Mesodermal cell (in vitro differentiated cells): Measurements from ENCODE around the gene NDST3.

Source experiments
- H3K27ac ChIP-seq: 2 replicates; pipeline ENCODE4 v1.7.0; 2013; ENCODE audit warnings: mild to moderate bottlenecking, low read depth, low read length, moderate library complexity; ENCODE audit not compliant: severe bottlenecking
- H3K36me3 ChIP-seq: 2 replicates; pipeline ENCODE4 v1.7.1; 2013; ENCODE audit warnings: mild to moderate bottlenecking, low read length, moderate library complexity; ENCODE audit not compliant: control insufficient read depth, insufficient read depth
- H3K4me1 ChIP-seq: one replicate; pipeline ENCODE4 v1.7.1; 2013; ENCODE audit warnings: mild to moderate bottlenecking, low read length; ENCODE audit not compliant: insufficient read depth, control insufficient read depth, poor library complexity, severe bottlenecking
- H3K4me3 ChIP-seq: 2 replicates; pipeline ENCODE4 v1.7.0; 2013; ENCODE audit warnings: low read length, control low read depth, mild to moderate bottlenecking; ENCODE audit not compliant: insufficient read depth, poor library complexity, severe bottlenecking; ENCODE audit errors: extremely low read depth
- H3K9me3 ChIP-seq: 2 replicates; pipeline ENCODE4 v1.7.1; 2013; ENCODE audit warnings: mild to moderate bottlenecking, low read length, moderate library complexity; ENCODE audit not compliant: control insufficient read depth
- WGBS, 2 experiments: methylation state at CpG; one replicate each; pipeline ENCODE4 v1.1.5; 2013; ENCODE audit warnings: missing lambda C conversion rate in 2 of 2; ENCODE audit not compliant: insufficient coverage in 2 of 2; 5-methylcytosine and 5-hydroxymethylcytosine counted together

Gene NDST3

DNA sequence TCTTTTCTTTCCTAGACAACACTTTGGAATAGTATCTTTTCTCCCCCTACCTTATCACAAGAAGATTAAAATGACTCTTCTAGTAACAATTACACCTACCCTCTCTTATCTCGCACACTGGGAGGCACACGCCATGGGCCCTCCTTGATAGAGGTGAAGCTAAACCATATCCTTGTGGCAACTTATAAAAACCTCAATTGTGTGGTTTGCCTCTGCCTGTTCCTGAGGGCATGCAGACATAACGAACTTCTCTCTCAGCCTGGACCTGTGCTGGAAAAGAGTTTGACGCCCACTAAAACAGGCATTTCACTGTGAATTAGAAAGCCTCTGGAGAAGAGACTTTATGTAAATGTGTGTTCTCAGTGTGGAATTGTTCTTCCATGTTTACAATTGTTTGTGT lies 141.2 kb downstream of the NDST3 start:
- no peak overlapping the region for H3K27ac ChIP-seq
- no peaks in the 10 kb centered on the region for H3K36me3 ChIP-seq
- no peak overlapping the region for H3K4me3 ChIP-seq
- no peaks in the 10 kb centered on the region for H3K4me1 ChIP-seq
- 100% methylated on average over 1 of the region's 4 CpGs; no CpG with 5 or more reads in 1 of the 2 experiments for WGBS, 2 experiments
- H3K9me3 ChIP-seq: no peaks in the 10 kb centered on the region

DNA sequence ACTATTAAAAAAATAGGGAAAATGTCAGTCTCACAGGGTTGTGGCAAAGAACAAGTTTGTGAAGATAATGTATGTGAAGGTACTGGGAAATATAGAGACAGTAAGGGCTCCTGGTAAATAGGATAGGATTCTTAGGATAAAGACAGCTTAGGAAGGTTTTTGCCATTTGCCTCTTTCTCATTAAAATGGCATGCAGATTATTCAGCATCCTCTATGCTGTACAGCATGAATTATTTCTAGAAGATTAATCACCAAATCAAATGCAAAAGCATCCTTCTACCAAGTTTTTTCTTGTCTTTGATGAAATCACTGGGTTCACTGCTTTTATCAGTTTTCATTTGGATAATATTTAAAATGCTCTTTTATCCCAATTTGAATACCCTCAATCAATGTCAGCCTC lies 142.8 kb downstream of the NDST3 start:
- no peak overlapping the region for H3K27ac ChIP-seq
- H3K36me3 ChIP-seq: no peaks in the 10 kb centered on the region
- no peak overlapping the region for H3K4me3 ChIP-seq
- H3K9me3 ChIP-seq: no peaks in the 10 kb centered on the region
- H3K4me1 ChIP-seq: no peaks in the 10 kb centered on the region

DNA sequence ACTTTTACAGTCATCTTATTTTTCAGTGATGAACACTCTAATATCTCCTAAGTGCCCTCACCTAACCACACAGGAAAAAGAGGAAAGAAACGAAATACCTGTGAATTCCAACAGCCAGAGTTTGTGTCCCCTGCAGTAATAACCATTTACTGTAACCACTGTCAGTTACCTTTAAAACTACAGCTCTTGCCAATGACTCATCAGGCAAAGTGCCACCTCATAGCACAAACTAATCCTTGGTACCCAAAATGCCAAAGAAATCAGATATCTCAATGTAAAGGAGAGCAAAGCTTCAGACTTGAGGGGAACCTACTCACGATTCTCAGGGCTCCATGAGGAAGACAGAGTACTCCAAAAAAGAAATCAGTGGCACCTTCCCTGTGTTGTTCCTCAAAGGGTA lies 146.5 kb downstream of the NDST3 start:
- WGBS, 2 experiments: 60 to 80% methylated on average over 1 to 2 of the region's 2 CpGs
- Histone ChIP-seq H3K4me3 (no peak overlapping the region), H3K27ac (no peak overlapping the region), H3K4me1 (no peaks in the 10 kb centered on the region), H3K36me3 (no peaks in the 10 kb centered on the region), H3K9me3 (no peaks in the 10 kb centered on the region)

DNA sequence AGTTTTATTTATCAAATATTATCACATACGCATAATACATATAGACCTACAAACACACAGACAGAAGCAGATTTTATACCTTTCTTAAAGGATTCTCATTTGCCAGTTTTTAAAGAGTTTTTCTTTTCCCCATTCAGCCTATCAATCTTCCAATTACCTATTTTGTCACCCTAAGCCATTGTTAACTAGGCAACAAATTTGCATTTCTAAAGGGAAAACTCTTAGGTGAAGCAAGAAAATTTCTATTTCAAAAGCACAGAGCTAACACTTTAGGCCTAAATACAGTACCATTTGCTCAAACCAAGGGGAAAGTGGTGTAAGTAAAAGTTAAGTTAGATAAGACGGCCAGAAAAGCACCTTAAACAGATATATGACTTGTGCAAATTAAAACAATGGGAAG lies 156.6 kb downstream of the NDST3 start:
- WGBS, 2 experiments: 100% methylated on average over 1 of the region's 2 CpGs
- Histone ChIP-seq H3K27ac (no peak overlapping the region), H3K9me3 (no peaks in the 10 kb centered on the region), H3K4me3 (no peak overlapping the region), H3K36me3 (no peaks in the 10 kb centered on the region), H3K4me1 (no peaks in the 10 kb centered on the region)

DNA sequence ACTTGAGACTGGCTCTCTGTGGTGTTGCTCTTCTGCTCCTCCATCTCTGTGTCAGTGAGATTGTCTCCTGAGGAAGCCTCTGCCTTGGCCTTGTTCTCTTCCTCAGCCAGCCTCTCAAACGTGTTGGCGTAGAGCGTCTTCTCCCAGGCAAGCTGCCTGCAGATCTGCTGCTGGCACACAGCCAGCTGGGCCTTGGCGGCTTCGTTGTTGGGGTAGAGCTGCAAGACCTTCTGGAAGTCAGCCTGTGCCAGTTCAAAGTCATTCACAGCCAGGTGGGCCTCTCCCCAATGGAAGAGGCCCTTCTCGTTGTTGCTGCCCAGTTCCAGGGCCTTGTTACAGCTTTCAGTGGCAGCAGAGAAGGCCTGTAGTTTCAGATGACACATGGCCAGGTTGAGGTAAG lies 159.1 kb downstream of the NDST3 start:
- no peaks in the 10 kb centered on the region for H3K36me3 ChIP-seq
- H3K4me3 ChIP-seq: no peak overlapping the region
- WGBS, 2 experiments: 94 to 96% methylated on average over 6 of the region's 6 CpGs
- H3K4me1 ChIP-seq: no peaks in the 10 kb centered on the region
- no peaks in the 10 kb centered on the region for H3K9me3 ChIP-seq
- no peak overlapping the region for H3K27ac ChIP-seq

DNA sequence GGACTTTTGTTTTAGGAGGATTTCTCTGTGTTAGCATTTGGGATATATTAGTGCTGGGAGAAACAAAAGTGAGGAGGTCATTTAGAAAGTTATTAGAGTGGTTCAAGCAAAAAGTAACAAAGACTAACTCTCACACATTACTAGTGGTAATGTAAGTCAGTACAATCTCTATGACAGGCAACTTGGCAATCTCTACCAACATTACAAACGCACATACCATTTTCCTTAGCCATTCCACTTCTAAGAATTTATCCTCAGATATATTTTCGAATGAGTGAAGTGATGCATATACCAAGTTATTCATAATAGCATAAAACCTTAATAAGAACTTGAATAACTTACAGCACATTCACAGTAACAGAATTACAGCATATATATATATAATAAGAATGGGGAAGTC lies 172.3 kb downstream of the NDST3 start:
- H3K4me3 ChIP-seq: no peak overlapping the region
- H3K4me1 ChIP-seq: no peaks in the 10 kb centered on the region
- no peaks in the 10 kb centered on the region for H3K36me3 ChIP-seq
- no peak overlapping the region for H3K27ac ChIP-seq
- peaks cover 4% of the 10 kb centered on the region for H3K9me3 ChIP-seq
- no CpG with 5 or more reads among the region's 2 CpGs for WGBS, 2 experiments

DNA sequence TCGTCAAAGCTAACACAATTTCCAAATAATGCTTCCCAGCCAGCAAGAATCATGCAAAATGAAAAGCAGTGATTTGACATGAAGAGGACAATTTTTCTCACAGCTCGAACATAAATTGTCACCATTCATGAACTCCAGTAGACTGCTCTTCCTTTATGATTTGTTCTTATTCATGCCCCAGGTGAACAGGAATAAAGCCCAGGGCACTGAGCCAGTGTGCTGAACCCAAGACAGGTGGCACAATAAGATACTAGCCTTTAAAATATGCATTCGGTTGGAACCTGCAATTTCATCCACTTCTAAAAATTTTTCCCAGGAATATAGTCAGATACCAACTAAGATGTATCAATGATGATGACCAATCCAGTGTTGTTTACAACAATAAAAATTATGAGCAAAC lies 178.8 kb downstream of the NDST3 start:
- no peaks in the 10 kb centered on the region for H3K4me1 ChIP-seq
- no peak overlapping the region for H3K27ac ChIP-seq
- H3K4me3 ChIP-seq: no peak overlapping the region
- no peaks in the 10 kb centered on the region for H3K9me3 ChIP-seq
- WGBS, 2 experiments: 69 to 75% methylated on average over 1 to 2 of the region's 3 CpGs
- H3K36me3 ChIP-seq: no peaks in the 10 kb centered on the region

DNA sequence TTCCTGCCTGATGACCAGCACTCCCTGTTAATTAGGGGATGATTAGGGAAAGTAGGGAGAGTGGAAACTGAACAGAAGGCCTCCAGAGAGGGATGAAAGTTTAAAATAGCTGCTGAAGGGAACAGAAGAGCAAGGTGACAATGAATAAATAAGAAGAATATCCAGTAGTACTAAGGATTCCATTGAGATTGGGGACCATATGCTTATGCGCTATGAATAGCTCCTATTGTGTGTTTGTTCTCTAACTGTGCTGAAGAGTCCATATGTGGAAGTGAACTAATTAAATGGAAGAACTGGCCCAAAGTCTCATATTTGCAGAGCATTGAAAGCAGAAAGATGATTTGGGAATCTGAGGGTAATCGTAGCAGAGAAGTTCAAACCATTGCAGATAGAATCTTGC lies 181.5 kb downstream of the NDST3 start:
- WGBS, 2 experiments: 93 to 95% methylated on average over 2 of the region's 2 CpGs
- no peaks in the 10 kb centered on the region for H3K36me3 ChIP-seq
- H3K4me3 ChIP-seq: no peak overlapping the region
- no peaks in the 10 kb centered on the region for H3K9me3 ChIP-seq
- no peaks in the 10 kb centered on the region for H3K4me1 ChIP-seq
- H3K27ac ChIP-seq: no peak overlapping the region

DNA sequence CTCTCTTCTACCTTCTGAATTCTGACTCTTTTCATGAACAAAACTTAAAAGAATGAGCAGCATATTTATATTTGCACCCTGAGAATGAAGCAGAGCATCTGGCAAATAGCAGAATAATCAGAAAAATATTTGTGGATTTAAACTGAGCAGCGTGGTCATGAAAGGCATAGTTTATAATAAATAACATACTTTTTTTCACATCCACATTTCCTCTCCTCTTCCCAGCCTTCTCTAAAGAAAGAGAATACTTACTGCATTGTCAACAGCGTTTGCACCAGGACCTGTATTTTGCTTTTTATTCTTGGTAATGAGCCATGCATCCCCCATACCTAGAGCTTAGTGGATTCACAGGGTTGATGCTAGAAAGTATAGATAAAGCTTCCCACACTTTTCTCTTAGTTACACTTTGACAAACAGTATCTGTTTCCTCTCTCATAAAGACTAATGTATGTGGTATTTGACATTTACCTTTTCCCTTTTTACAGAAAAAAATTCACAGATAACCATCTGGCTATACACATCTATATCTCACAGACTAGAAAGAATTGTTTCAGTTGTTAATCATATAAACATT lies 187.0 kb downstream of the NDST3 start:
- no CpG with 5 or more reads among the region's 2 CpGs for WGBS, 2 experiments
- H3K27ac ChIP-seq: no peak overlapping the region
- H3K36me3 ChIP-seq: no peaks in the 10 kb centered on the region
- no peak overlapping the region for H3K4me3 ChIP-seq
- no peaks in the 10 kb centered on the region for H3K4me1 ChIP-seq
- no peaks in the 10 kb centered on the region for H3K9me3 ChIP-seq

DNA sequence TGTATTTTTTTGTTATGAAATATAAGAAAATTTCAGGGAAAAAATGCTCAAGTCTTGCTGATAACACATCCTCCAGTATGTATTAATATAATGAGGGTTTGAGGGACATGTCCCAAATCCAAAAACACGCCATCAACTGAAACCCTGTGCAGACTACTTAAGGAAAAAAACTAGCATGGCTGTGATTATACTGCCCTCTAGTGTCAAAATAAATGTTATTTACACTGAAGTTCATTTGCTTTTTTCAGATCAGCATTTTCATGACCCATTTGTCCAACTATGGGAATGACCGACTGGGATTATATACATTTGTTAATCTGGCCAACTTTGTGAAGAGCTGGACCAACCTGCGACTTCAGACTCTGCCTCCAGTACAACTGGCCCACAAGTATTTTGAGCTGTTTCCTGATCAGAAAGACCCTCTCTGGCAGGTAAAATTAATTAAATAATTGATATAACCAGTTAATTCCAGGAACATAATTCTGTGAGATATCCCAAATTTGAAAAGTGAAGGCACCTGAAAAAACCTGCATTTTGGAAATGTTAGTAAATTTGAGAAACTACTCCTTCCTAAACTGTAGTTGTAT lies 190.1 kb downstream of the NDST3 start:
- 67% methylated on average over 1 of the region's 3 CpGs; no CpG with 5 or more reads in 1 of the 2 experiments for WGBS, 2 experiments
- Histone ChIP-seq H3K36me3 (no peaks in the 10 kb centered on the region), H3K9me3 (no peaks in the 10 kb centered on the region), H3K4me1 (no peaks in the 10 kb centered on the region), H3K4me3 (no peak overlapping the region), H3K27ac (no peak overlapping the region)

DNA sequence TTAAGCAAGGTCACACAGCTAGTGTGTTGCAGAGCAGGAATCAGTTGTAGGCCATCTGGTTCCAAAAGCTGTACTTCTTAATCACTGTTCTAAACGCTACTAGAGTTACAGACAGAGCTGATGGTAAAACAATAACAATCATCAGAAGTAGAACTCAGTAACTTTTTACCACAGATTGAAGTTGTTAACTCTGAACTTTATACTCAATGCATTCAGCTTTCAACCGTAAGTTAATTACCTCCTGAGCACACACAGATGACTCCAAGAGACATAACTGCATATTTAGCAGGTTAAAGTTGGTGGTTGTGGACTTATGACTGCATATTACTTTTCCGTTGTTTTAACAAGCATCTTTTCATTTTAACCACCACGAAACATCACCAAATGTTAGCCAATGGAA lies 191.2 kb downstream of the NDST3 start:
- H3K9me3 ChIP-seq: no peaks in the 10 kb centered on the region
- no peaks in the 10 kb centered on the region for H3K36me3 ChIP-seq
- no CpG with 5 or more reads among the region's 4 CpGs for WGBS, 2 experiments
- H3K4me1 ChIP-seq: no peaks in the 10 kb centered on the region
- H3K4me3 ChIP-seq: no peak overlapping the region
- no peak overlapping the region for H3K27ac ChIP-seq
